NB4 (cell line): ENCODE measurements around the gene POU2AF2.

Experiments
- POLR2A ChIP-seq: IDR thresholded peaks from 2 replicates; pipeline ENCODE4 v1.6.1; 2011; ENCODE audit warnings: mild to moderate bottlenecking; ENCODE audit not compliant: insufficient read length; ENCODE audit errors: extremely low read depth
- TF ChIP-seq, protein P1 (sequence below): IDR thresholded peaks from one replicate; pipeline ENCODE4 v1.5.1; 2012; ENCODE audit warnings: low read depth, low read length

DNA sequence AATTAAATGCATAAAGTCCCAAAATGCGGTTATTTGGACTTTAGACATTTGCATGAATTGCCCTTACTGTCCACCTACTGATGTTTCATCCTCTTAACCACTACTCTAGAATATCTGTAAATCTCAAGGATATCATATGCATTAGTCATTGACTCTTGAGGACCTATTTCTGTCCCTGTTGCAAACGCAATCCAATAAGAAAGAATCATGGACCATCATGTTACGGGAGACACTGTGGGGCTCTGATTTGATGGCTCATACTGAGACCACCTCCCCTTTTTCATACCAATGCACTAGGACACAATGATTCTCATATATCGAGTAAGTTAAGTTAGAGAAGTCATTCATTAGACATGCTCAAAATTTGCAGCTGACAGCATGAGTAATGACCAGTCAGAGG lies 14.4 kb downstream of the POU2AF2 start:
- TF ChIP-seq, protein P1, sequence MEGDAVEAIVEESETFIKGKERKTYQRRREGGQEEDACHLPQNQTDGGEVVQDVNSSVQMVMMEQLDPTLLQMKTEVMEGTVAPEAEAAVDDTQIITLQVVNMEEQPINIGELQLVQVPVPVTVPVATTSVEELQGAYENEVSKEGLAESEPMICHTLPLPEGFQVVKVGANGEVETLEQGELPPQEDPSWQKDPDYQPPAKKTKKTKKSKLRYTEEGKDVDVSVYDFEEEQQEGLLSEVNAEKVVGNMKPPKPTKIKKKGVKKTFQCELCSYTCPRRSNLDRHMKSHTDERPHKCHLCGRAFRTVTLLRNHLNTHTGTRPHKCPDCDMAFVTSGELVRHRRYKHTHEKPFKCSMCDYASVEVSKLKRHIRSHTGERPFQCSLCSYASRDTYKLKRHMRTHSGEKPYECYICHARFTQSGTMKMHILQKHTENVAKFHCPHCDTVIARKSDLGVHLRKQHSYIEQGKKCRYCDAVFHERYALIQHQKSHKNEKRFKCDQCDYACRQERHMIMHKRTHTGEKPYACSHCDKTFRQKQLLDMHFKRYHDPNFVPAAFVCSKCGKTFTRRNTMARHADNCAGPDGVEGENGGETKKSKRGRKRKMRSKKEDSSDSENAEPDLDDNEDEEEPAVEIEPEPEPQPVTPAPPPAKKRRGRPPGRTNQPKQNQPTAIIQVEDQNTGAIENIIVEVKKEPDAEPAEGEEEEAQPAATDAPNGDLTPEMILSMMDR: no peak
- no peak for TF ChIP-seq POLR2A
